Astrocyte of the cerebellum (primary cell): ENCODE measurements around the gene TCF3.

Experiments used
- DNase-seq: peaks from one replicate; pipeline ENCODE4 v3.0.0-alpha.2; 2011; ENCODE audit warnings: low read depth
- H3K4me3 ChIP-seq: 2 replicates; pipeline ENCODE4 v1.5.1; 2011; ENCODE audit warnings: mild to moderate bottlenecking, low read depth, low read length, moderate library complexity
- in situ Hi-C: cut with HindIII; loops from 2 replicates; pipeline ENCODE4 v1.10.0; 2017; ENCODE audit warnings: low sequenced_read_pairs
- TF ChIP-seq, protein P1 (sequence below): IDR thresholded peaks from 2 replicates; pipeline ENCODE4 v1.5.1; 2012; ENCODE audit warnings: low read length, low read depth, moderate library complexity, mild to moderate bottlenecking; ENCODE audit errors: missing control alignments

The TCF3 gene

DNA sequence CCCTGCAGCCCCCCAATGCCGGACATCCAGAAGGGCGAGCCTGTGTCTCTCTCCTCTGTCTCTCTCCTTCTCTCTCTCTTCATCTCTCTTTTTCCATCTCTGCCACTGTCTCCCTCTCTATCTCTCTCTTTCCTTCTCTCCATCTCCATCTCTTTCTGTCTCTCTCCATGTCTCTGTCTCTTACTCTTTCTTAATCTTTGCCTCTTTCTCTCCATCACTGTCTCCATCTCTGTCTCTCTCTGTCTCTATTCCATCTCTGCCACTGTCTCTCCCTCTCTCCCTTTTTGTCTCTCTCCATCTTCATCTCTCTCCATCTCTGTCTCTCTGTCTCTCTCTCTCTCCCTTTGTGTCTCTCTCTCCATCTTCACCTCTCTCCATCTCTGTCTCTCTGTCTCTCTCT is 25.7 kb upstream of the TCF3 start:
- H3K4me3 ChIP-seq: no peak overlapping the region
- TF ChIP-seq, protein P1, sequence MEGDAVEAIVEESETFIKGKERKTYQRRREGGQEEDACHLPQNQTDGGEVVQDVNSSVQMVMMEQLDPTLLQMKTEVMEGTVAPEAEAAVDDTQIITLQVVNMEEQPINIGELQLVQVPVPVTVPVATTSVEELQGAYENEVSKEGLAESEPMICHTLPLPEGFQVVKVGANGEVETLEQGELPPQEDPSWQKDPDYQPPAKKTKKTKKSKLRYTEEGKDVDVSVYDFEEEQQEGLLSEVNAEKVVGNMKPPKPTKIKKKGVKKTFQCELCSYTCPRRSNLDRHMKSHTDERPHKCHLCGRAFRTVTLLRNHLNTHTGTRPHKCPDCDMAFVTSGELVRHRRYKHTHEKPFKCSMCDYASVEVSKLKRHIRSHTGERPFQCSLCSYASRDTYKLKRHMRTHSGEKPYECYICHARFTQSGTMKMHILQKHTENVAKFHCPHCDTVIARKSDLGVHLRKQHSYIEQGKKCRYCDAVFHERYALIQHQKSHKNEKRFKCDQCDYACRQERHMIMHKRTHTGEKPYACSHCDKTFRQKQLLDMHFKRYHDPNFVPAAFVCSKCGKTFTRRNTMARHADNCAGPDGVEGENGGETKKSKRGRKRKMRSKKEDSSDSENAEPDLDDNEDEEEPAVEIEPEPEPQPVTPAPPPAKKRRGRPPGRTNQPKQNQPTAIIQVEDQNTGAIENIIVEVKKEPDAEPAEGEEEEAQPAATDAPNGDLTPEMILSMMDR: no peak
- DNase-seq: no peak
- in situ Hi-C loops: no loop called here

DNA sequence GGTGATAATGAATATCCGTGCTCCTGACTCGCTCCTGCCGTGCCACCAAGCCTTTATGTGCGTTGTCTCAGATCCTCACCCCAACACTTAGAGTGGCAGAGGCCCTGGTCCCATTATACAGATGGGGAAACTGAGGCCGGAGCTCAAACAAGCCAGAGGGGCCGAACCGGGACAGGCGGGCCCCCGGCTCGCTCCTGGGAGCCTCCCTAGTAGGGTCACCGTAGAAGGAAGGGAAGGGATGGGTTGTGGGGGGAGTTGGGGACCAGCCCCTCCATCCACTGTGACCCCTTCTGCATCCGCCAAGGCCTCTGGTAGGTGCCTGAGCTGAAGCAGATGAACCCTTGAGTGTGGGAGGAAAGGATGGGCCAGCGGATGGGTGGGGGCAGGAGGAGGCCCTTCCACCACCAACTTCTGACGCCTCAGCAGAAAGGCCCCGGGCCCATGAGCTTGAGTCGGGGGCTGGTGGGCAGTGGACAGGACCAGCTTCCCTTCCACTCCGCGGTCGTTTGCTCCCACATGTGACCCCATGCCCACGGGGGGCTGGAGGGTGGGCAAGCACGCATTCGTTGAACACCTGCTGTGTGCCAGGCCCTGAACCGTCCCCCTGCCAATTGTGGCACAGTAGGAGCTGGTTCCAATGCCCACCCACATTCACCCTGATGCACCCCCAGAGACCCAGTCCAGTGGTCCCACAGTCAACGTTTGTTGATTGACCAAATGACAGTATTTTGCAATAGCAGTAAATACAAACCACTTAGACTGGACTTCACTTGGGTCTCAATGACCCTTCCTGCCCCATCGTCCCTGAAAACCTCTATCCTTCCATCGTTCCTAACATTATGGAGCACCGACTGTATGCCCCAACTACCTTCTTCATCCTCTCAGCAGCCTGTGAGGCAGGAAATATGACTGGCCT is 24.2 kb upstream of the TCF3 start:
- in situ Hi-C loops: no loop called here
- no peak for DNase-seq
- no peak overlapping the region for H3K4me3 ChIP-seq
- TF ChIP-seq, protein P1: no peak

DNA sequence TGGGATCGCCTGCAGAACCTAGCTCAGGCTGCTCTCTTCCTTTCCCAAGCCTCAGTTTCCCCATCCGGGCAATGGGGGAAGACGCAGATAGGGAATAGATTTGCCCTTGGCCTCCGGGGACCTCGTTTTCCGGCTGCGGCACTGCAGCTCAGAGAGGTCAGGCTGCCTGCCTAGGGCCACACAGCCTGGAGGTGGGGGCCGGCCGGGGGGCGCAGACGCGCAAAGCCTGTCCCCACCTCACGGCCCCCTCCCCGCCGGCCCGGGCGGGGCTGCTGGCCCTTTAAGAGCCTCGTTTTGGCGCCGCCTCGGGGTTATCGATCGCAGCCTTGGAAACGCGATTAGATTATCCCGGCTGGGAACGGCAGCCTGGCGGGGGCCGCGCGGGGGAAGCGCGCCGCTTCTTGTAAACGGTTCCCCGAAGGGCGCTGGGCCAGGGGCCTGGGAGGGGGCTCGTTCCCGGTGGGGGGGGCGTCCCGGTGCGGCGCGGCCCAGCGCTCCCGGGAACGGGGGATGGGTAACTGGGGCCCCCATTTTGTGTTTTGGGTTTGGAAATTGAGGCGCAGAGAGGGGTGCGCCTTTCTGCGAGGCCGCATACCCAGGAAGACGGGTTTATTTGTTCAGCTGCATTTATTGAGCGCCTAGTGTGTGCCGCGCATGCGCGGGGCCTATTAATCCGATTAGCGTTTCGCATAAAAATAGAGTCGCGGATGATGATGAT is 23.4 kb upstream of the TCF3 start:
- DNase-seq: no peak
- TF ChIP-seq, protein P1: no peak
- in situ Hi-C loops: no loop called here
- H3K4me3 ChIP-seq: no peak overlapping the region

DNA sequence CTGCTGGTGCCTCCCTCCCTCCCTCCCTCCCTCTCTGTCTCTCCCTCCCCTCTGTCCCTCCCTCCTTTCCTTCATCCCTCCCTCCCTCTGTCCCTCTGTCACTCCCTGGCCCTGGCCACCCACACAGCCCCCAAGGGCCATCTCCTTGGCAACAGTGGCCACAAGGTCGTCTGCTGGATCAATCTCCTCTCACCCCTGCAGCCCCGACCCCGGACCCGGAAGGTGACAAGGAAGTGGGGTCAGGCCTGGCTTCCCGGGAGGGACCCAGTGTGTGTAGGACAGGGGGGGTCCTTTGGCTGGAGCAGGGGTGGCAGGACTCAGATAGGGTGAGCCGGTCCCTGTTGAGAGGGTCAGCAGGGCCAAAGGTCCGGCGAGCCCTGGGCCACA is 21.9 kb upstream of the TCF3 start:
- no peak for DNase-seq
- TF ChIP-seq, protein P1: no peak
- in situ Hi-C loops: no loop called here
- H3K4me3 ChIP-seq: no peak overlapping the region

DNA sequence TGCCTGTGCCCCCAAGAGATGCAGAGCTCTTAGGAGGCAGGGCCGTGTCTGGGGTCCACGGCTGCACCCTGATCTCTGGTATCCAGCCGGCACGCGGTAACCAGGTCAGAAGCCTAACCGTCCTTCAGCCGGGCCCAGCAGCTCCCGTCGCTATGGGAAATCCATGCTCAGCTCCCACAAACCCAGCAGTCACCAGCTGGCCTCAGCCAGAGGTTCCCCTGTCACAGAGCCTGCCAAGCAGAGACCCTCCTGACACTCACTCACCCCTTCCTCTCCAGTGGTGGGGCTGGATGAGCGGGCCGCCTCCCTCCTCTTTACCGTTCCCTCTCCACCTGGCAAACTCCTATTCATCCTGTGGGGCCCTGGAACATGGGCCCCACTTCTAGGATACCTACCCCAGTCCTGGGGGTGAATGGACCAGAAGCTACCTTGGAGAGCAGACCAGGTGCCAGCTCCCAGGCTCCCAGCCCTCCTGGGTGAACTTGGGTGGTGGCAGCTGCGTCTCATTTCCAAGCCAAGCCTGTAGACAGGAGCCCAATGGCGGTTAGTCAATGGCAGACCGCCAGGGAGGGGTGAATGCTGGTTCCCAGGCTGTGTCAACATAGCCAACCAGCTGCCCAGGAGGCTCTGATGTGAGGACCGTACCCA is 21.4 kb upstream of the TCF3 start:
- TF ChIP-seq, protein P1: no peak
- no peak for DNase-seq
- no peak overlapping the region for H3K4me3 ChIP-seq
- in situ Hi-C loops: no loop called here
